Heart left ventricle (tissue), 16 donors: Measurements from ENCODE around the gene APP. TPM values are rescaled to one million over a fixed set of nuclear protein-coding genes. Genes with fewer than 3 reads are reported as not detected.

ENCODE experiments used
- ATAC-seq, 4 donors: fragments of 200-7000 bp; cut with Tn5 transposase; one replicate each; pipeline ENCODE4 v1.9.1; 2020 to 2022; ENCODE audit warnings: moderate library complexity in 4 of 4, mild to moderate bottlenecking in 3 of 4, moderate number of reproducible peaks in 1 of 4
- DNase-seq, 5 donors: peaks; one replicate each; pipeline ENCODE4 v3.0.0-alpha.2; 2020
- H3K27ac ChIP-seq, 12 donors: fragments of 200-600 bp; sonication (generic) in 4 of 12; one replicate each; pipeline versions ENCODE4 v1.5.0 to v1.8.0; 2016 to 2022; ENCODE audit warnings: mild to moderate bottlenecking in 2 of 12
- H3K27me3 ChIP-seq, 9 donors: fragments of 200-600 bp; sonication (generic) in 2 of 9; one replicate each; pipeline versions ENCODE4 v1.5.1 to v1.8.0; 2016 to 2022; ENCODE audit warnings: mild to moderate bottlenecking in 3 of 9
- H3K36me3 ChIP-seq, 9 donors: fragments of 200-600 bp; sonication (generic) in 2 of 9; one replicate each; pipeline versions ENCODE4 v1.5.0 to v1.8.0; 2018 to 2022; ENCODE audit warnings: mild to moderate bottlenecking in 2 of 9
- H3K4me1 ChIP-seq, 12 donors: fragments of 200-600 bp; sonication (generic) in 4 of 12; one replicate each; pipeline versions ENCODE4 v1.5.0 to v1.8.0; 2016 to 2022; ENCODE audit warnings: mild to moderate bottlenecking in 3 of 12
- H3K4me3 ChIP-seq, 12 donors: fragments of 200-600 bp; sonication (generic) in 4 of 12; one replicate each; pipeline versions ENCODE4 v1.5.0 to v1.8.0; 2017 to 2022; ENCODE audit warnings: mild to moderate bottlenecking in 9 of 12, moderate library complexity in 4 of 12
- H3K9me3 ChIP-seq, 12 donors: fragments of 200-600 bp; sonication (generic) in 4 of 12; one replicate each; pipeline versions ENCODE4 v1.5.0 to v1.8.0; 2016 to 2022; ENCODE audit warnings: mild to moderate bottlenecking in 1 of 12
- CTCF ChIP-seq, 12 donors: fragments of 200-600 bp; sonication (generic) in 4 of 12; IDR thresholded peaks; one replicate each; pipeline versions ENCODE4 v1.5.0 to v1.8.0; 2018 to 2022; ENCODE audit warnings: antibody characterized with exemption in 12 of 12, mild to moderate bottlenecking in 5 of 12
- POLR2A ChIP-seq, 2 donors: fragments of 450-650 bp; IDR thresholded peaks; one replicate each; pipeline ENCODE4 v1.6.1; 2017; ENCODE audit warnings: antibody characterized with exemption in 2 of 2, mild to moderate bottlenecking in 2 of 2, moderate library complexity in 2 of 2
- WGBS, 4 donors: extraction: QIAGEN DNeasy Blood & Tissue Kit in 2 of 4; methylation state at CpG; one replicate each; pipeline versions ENCODE4 v1.1.5 to v1.1.7; 2013 to 2018; 5-methylcytosine and 5-hydroxymethylcytosine counted together
- intact Hi-C, 10 donors: fragments of 100-400 bp; cut with DNase I; formaldehyde crosslinking; loops; one replicate each; pipeline versions ENCODE4 v1.11.1 to v1.14.2; 2022
- polyA plus RNA-seq, 2 donors: library from polyadenylated mRNA; stranded (reverse); fragments of 200-250 nt; gene quantifications; one replicate each; pipeline ENCODE4 v1.2.3, GENCODE V29; 2013
- total RNA-seq, 9 donors: library from RNA; depleted of rRNA in 2 of 9; stranded (reverse); fragments of >200 nt in 2 of 9; fragmentation: NEBNext Ultra II Directional in 3 of 9; extraction: Animal tissue kit (Norgen Biotek cat#: 25700) in 3 of 9; gene quantifications; one replicate each; pipeline versions ENCODE4 v1.1.0 to v1.2.4, GENCODE V29; 2016 to 2023
- donor health status: ischemic (EF 13 %, LVEDD 7.1; RV severe dilation, severe dysfunction).
- donor health status: healthy with polysubstance abuse.
- donor health status: DM: no; HTN: yes; CAD: no.
- donor health status: DM: no; HTN: no; CAD: no.
- donor health status: ischemic (EF 25% LVEDD 6.9; RV normal size, moderate dysfunction).
- donor health status: ischemic (EF 25% LVEDD 5.7; RV mildly dilated, moderate dysfunction).
- donor health status: healthy.
- donor health status: DM: yes; HTN: yes; CAD: no.
- donor health status: ischemic (EF 35%, LVEDD 5.7; RV mildly dilated, moderate dysfunction).
- donor health status: nonischemic (EF 11% LVEDD 7.7; RV severe dilation, severe dysfunction).
- donor health status: DM: yes; HTN: yes; CAD: no.
- donor health status: PGD.
- donor health status: ischemic (EF 29% LVEDD 5.4; RV normal size, mild dysfunction).
- donor health status: nonischemic (EF 23%, LVEDD 6.1; RV moderate dilation, normal function).

APP gene
- total and polyA plus RNA-seq, 11 donors, result 103 to 467 (median 373) TPM

GRCh38 chr21:25955646-25956045, 214.9 kb downstream of the APP start:
- H3K9me3 ChIP-seq, result no peaks in the 10 kb centered on the region
- peaks cover 0 to 12% (median 0%) of the 10 kb centered on the region in 12 donors for H3K4me1 ChIP-seq
- H3K27ac ChIP-seq, result no peak overlapping the region
- H3K27me3 ChIP-seq, result no peaks in the 10 kb centered on the region
- no peak for ATAC-seq
- DNase-seq, result no peak
- intact Hi-C loops, result no loop called here
- peaks cover 0 to 64% (median 41%) of the 10 kb centered on the region in 9 donors for H3K36me3 ChIP-seq
- TF ChIP-seq POLR2A (IDR thresholded peaks at IDR 0.05) (no peak), CTCF (IDR thresholded peaks at IDR 0.05) (no peak)
- no peak overlapping the region for H3K4me3 ChIP-seq
- WGBS, 4 donors, result 95 to 99% (median 97%) methylated on average over 11 of the region's 11 CpGs

- TF ChIP-seq POLR2A (IDR thresholded peaks at IDR 0.05) (no peak), CTCF (IDR thresholded peaks at IDR 0.05) (no peak)
- no peaks in the 10 kb centered on the region for H3K27me3 ChIP-seq
- no peak overlapping the region for H3K27ac ChIP-seq
- 86 to 95% (median 93%) methylated on average over 2 of the region's 2 CpGs for WGBS, 4 donors
- no peaks in the 10 kb centered on the region for H3K9me3 ChIP-seq
- H3K4me1 ChIP-seq, result peaks cover 0 to 9% (median 0%) of the 10 kb centered on the region in 12 donors
- H3K4me3 ChIP-seq, result no peak overlapping the region
- ATAC-seq (no peak), DNase-seq (no peak)
- peaks cover 0 to 63% (median 30%) of the 10 kb centered on the region in 9 donors for H3K36me3 ChIP-seq
- intact Hi-C loops, result no loop called here
These were observed 216.9 kb downstream of the APP start for GRCh38 chr21:25953659-25954058.

- no peak for DNase-seq
- 96 to 99% (median 97%) methylated on average over 3 of the region's 3 CpGs for WGBS, 4 donors
- Histone ChIP-seq H3K4me3 (no peak overlapping the region), H3K27me3 (no peaks in the 10 kb centered on the region), H3K9me3 (no peaks in the 10 kb centered on the region), H3K27ac (no peak overlapping the region), H3K4me1 (peaks cover 0 to 9% (median 0%) of the 10 kb centered on the region in 12 donors), H3K36me3 (peaks cover 0 to 60% (median 28%) of the 10 kb centered on the region in 9 donors)
- intact Hi-C loops, result no loop called here
- TF ChIP-seq POLR2A (IDR thresholded peaks at IDR 0.05) (no peak), CTCF (IDR thresholded peaks at IDR 0.05) (no peak)
- ATAC-seq, result no peak
These were observed 217.4 kb downstream of the APP start for GRCh38 chr21:25953196-25953595.

- WGBS, 4 donors, result 82 to 92% (median 91%) methylated on average over 1 of the region's 1 CpG
- Histone ChIP-seq H3K4me3 (no peak overlapping the region), H3K9me3 (no peaks in the 10 kb centered on the region), H3K36me3 (peaks cover 0 to 52% (median 28%) of the 10 kb centered on the region in 9 donors), H3K4me1 (peaks cover 0 to 9% (median 0%) of the 10 kb centered on the region in 12 donors), H3K27me3 (no peaks in the 10 kb centered on the region), H3K27ac (no peak overlapping the region)
- TF ChIP-seq POLR2A (IDR thresholded peaks at IDR 0.05), result no peak
- no peak for TF ChIP-seq CTCF (IDR thresholded peaks at IDR 0.05)
- intact Hi-C loops, result no loop called here
- DNase-seq, result no peak
- no peak for ATAC-seq
These were observed 218.3 kb downstream of the APP start for GRCh38 chr21:25952306-25952705.
